HepG2 (cell line): Measurements from ENCODE around the gene DDOST. TPM values are rescaled to one million over a fixed set of nuclear protein-coding genes. Genes with fewer than 3 reads are reported as not detected.
A peak's percentile ranks its signal among the peaks of the same experiment; 100 is the strongest.

ENCODE experiments used
- ARID2 ChIP-seq: sonication (generic); formaldehyde crosslinking; IDR thresholded peaks from 2 replicates; pipeline ENCODE4 v1.8.1; 2022; ENCODE audit warnings: mild to moderate bottlenecking, missing genetic modification reagents, borderline replicate concordance
- BORCS8-MEF2B ChIP-seq: sonication (generic); formaldehyde crosslinking; IDR thresholded peaks from 2 replicates; pipeline ENCODE4 v1.8.0; 2022; ENCODE audit warnings: mild to moderate bottlenecking, missing genetic modification reagents
- ELF3 ChIP-seq: IDR thresholded peaks from 2 replicates; pipeline ENCODE4 v1.6.1; 2016; ENCODE audit warnings: missing genetic modification reagents, missing compliant biosample characterization
- EZH2 ChIP-seq: conservative IDR thresholded peaks from 2 replicates; pipeline ENCODE4 v1.6.1; 2012; ENCODE audit warnings: mild to moderate bottlenecking, low read depth, low read length, moderate library complexity
- HCFC1 ChIP-seq: fragments of 150-350 bp; IDR thresholded peaks from 2 replicates; pipeline ENCODE4 v1.6.1; 2014; ENCODE audit warnings: low read depth, low read length
- PCBP2 ChIP-seq: fragments of 200-400 bp; formaldehyde crosslinking; optimal IDR thresholded peaks from 2 replicates; pipeline ENCODE3; 2018; ENCODE audit warnings: low read length, low read depth; ENCODE audit not compliant: poor library complexity, severe bottlenecking
- POGZ ChIP-seq: sonication (generic); formaldehyde crosslinking; IDR thresholded peaks from 2 replicates; pipeline ENCODE4 v1.4.0; 2020; ENCODE audit warnings: mild to moderate bottlenecking, missing genetic modification reagents
- PPARG ChIP-seq: conservative IDR thresholded peaks from 2 replicates; pipeline ENCODE4 v1.6.1; 2016; ENCODE audit warnings: missing biosample characterization, missing genetic modification reagents
- REXO4 ChIP-seq: sonication (generic); formaldehyde crosslinking; IDR thresholded peaks from 2 replicates; pipeline ENCODE4 v1.8.0; 2022; ENCODE audit warnings: missing genetic modification reagents, mild to moderate bottlenecking, borderline replicate concordance
- RXRA ChIP-seq: sonication (generic); formaldehyde crosslinking; IDR thresholded peaks from 2 replicates; pipeline ENCODE4 v1.5.1; 2020; ENCODE audit warnings: missing genetic modification reagents
- SMAD3 ChIP-seq: sonication (generic); formaldehyde crosslinking; IDR thresholded peaks from 2 replicates; pipeline ENCODE4 v1.4.0; 2020; ENCODE audit warnings: missing genetic modification reagents
- ZNF263 ChIP-seq: sonication (generic); formaldehyde crosslinking; IDR thresholded peaks from 2 replicates; pipeline ENCODE4 v1.4.0; 2020; ENCODE audit warnings: missing genetic modification reagents
- ZNF3 ChIP-seq: IDR thresholded peaks from 2 replicates; pipeline ENCODE4 v1.7.0; 2017; ENCODE audit warnings: inconsistent platforms
- ZNF33A ChIP-seq: sonication (generic); formaldehyde crosslinking; IDR thresholded peaks from 2 replicates; pipeline ENCODE4 v1.5.1; 2020; ENCODE audit warnings: missing genetic modification reagents, mild to moderate bottlenecking, moderate library complexity, borderline replicate concordance
- ZNF709 ChIP-seq: sonication (generic); formaldehyde crosslinking; IDR thresholded peaks from 2 replicates; pipeline ENCODE4 v1.5.0; 2020; ENCODE audit warnings: mild to moderate bottlenecking, missing genetic modification reagents
- ZNF747 ChIP-seq: sonication (generic); formaldehyde crosslinking; IDR thresholded peaks from 2 replicates; pipeline ENCODE4 v1.8.1; 2023; ENCODE audit warnings: missing genetic modification reagents, mild to moderate bottlenecking, borderline replicate concordance
- ZSCAN25 ChIP-seq: sonication (generic); formaldehyde crosslinking; IDR thresholded peaks from 2 replicates; pipeline ENCODE4 v1.8.0; 2022; ENCODE audit warnings: mild to moderate bottlenecking, missing genetic modification reagents
- ZZZ3 ChIP-seq: sonication (generic); formaldehyde crosslinking; IDR thresholded peaks from 2 replicates; pipeline ENCODE4 v1.4.0; 2020; ENCODE audit warnings: missing genetic modification reagents, mild to moderate bottlenecking, borderline replicate concordance
- polyA plus RNA-seq, 8 experiments: library from polyadenylated mRNA; depleted of rRNA in 3 of 8; stranded (reverse) in 7 of 8; unstranded in 1 of 8; fragments of >200 nt; fragmentation: Illumina TruSeq in 4 of 8; extraction: Trizol in 4 of 8; gene quantifications; 2 replicates each; pipeline versions ENCODE4 v1.2.1 to v1.2.3, GENCODE V29; 2011 to 2016; ENCODE audit warnings: low read depth in 4 of 8, missing spikeins in 1 of 8, mixed read lengths in 1 of 8; ENCODE audit not compliant: insufficient read depth in 1 of 8
- total RNA-seq, 5 experiments: library from RNA; depleted of rRNA; stranded (reverse); fragments of >200 nt; fragmentation: Illumina TruSeq; extraction: Trizol; gene quantifications; 2 replicates each; pipeline ENCODE4 v1.2.3, GENCODE V29; 2016; ENCODE audit warnings: low read depth in 1 of 5
- TF ChIP-seq, protein P1 (sequence below): IDR thresholded peaks from 2 replicates; pipeline ENCODE4 v1.6.1; 2016; ENCODE audit warnings: mild to moderate bottlenecking, missing biosample characterization, missing genetic modification reagents
- TF ChIP-seq, protein P2 (sequence below): sonication (generic); formaldehyde crosslinking; IDR thresholded peaks from 2 replicates; pipeline ENCODE4 v1.5.1; 2020; ENCODE audit warnings: mild to moderate bottlenecking, missing genetic modification reagents, borderline replicate concordance
- TF ChIP-seq, protein P3 (sequence below), 2 experiments: sonication (generic) in 1 of 2; formaldehyde crosslinking in 1 of 2; IDR thresholded peaks; 2 replicates each; pipeline versions ENCODE4 v1.6.1 to v1.9.0; 2014 to 2022; ENCODE audit warnings: antibody characterized with exemption in 1 of 2, borderline replicate concordance in 1 of 2, inconsistent platforms in 1 of 2, low read depth in 1 of 2, missing genetic modification reagents in 1 of 2

DDOST gene
- total and polyA plus RNA-seq, 2 of the 13 experiments (the other 11 are each of a cell fraction or from before 2014, with no cell fraction given) = 335 to 494 TPM

DNA sequence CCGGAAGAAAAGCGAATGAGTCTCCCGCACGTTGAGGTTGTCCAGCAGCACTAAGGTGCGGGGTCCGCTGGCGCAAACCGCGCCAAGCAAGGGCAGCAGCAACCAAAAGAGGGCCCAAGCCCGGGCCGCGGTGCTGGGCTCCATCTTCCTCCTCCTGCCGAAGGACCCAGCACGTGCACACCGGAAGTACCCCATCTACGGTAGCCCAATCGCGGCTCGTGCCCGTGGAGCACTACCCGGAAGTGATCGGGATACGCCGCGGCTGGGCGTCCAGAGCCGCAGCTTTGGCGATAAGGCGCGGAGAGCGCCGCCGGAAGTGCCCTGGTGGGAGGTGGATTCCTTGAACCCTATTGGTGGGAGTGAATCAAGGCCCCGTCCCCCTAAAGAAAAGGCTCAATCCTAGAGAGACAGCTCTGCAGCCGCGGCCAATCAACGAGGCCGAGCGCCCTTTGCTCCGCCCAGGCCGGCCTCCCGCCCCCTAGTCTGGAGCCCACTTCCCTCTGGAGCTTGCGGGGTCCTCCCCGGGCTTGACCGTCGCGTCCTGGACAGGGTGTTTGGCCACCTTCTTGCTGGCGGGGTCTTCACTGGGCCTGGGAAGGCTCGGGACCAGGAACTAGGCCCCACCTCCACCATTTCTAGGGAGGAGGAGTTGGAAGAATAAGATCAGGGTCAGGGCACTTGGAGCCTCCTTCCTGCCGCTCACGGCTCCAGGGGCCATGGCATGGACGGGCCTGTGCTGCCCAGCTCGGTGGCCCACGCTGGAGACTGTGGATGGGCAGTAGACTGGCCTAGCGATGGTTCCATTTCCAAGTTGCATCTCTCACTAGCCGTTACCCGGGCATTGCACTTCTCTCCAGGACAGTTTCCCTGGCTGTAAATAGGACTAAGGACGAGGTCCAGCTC, at the start of gene DDOST (continued):
- no peak for TF ChIP-seq PCBP2
- 0 out of 2 replicates have a peak, but pooled peaks have one; percentile 54 for TF ChIP-seq BORCS8-MEF2B (CRISPR knock-in tag)
- TF ChIP-seq, protein P1, sequence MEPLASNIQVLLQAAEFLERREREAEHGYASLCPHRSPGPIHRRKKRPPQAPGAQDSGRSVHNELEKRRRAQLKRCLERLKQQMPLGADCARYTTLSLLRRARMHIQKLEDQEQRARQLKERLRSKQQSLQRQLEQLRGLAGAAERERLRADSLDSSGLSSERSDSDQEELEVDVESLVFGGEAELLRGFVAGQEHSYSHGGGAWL (CRISPR knock-in tag) = no peak; the same call in none of the 2 replicates
- TF ChIP-seq ZNF33A (CRISPR knock-in tag) = no peak
- TF ChIP-seq REXO4 (CRISPR knock-in tag) = no peak
- TF ChIP-seq SMAD3 = 0 out of 2 replicates have a peak, but pooled peaks have one; percentile 30
- 0 out of 2 replicates have a peak, but pooled peaks have one; percentile 34 for TF ChIP-seq ZSCAN25 (CRISPR knock-in tag)
- TF ChIP-seq, protein P2, sequence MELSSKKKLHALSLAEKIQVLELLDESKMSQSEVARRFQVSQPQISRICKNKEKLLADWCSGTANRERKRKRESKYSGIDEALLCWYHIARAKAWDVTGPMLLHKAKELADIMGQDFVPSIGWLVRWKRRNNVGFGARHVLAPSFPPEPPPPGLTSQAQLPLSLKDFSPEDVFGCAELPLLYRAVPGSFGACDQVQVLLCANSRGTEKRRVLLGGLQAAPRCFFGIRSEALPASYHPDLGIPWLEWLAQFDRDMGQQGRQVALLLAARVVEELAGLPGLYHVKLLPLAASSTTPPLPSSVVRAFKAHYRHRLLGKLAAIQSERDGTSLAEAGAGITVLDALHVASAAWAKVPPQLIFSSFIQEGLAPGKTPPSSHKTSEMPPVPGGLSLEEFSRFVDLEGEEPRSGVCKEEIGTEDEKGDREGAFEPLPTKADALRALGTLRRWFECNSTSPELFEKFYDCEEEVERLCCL (CRISPR knock-in tag) = no peak; the same call in 1 of the 2 replicates
- TF ChIP-seq HCFC1 = peak; percentile 49; the same call in 1 of the 2 replicates
- peak; percentile 62; the same call in 1 of the 2 replicates for TF ChIP-seq ZZZ3
- no peak for TF ChIP-seq EZH2
- TF ChIP-seq ZNF709 (CRISPR knock-in tag) = peak; percentile 49; the same call in 1 of the 2 replicates
- peak; percentile 44 for TF ChIP-seq PPARG (CRISPR knock-in tag)
- peak; percentile 77; the same call in 1 of the 2 replicates for TF ChIP-seq ELF3 (CRISPR knock-in tag)
- TF ChIP-seq ZNF3 (CRISPR knock-in tag) = peak; percentile 72; the same call in 1 of the 2 replicates
- peak; percentile 81 for TF ChIP-seq ARID2 (CRISPR knock-in tag)
- TF ChIP-seq ZNF747 (CRISPR knock-in tag) = peak; percentile 74; the same call in 1 of the 2 replicates
- peak; percentile 94 for TF ChIP-seq ZNF263 (CRISPR knock-in tag)
- peak; percentile 78 for TF ChIP-seq POGZ (CRISPR knock-in tag)
- TF ChIP-seq, protein P3, sequence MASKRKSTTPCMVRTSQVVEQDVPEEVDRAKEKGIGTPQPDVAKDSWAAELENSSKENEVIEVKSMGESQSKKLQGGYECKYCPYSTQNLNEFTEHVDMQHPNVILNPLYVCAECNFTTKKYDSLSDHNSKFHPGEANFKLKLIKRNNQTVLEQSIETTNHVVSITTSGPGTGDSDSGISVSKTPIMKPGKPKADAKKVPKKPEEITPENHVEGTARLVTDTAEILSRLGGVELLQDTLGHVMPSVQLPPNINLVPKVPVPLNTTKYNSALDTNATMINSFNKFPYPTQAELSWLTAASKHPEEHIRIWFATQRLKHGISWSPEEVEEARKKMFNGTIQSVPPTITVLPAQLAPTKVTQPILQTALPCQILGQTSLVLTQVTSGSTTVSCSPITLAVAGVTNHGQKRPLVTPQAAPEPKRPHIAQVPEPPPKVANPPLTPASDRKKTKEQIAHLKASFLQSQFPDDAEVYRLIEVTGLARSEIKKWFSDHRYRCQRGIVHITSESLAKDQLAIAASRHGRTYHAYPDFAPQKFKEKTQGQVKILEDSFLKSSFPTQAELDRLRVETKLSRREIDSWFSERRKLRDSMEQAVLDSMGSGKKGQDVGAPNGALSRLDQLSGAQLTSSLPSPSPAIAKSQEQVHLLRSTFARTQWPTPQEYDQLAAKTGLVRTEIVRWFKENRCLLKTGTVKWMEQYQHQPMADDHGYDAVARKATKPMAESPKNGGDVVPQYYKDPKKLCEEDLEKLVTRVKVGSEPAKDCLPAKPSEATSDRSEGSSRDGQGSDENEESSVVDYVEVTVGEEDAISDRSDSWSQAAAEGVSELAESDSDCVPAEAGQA (IDR thresholded peaks at IDR 0.05; ENCODE audit: low read depth) = peak; percentile 68; the same call in 1 of the 2 replicates
- TF ChIP-seq, protein P3 (CRISPR knock-in tag; IDR thresholded peaks at IDR 0.05; ENCODE audit: borderline replicate concordance) = no peak
- TF ChIP-seq RXRA (CRISPR knock-in tag) = no peak
